ENCODE data around the gene ASXL1. TPM values are rescaled to one million over a fixed set of nuclear protein-coding genes. Genes with fewer than 3 reads are reported as not detected.

The ASXL1 gene
- total RNA-seq, 2 donors from 2014 or later = 74.5 to 135 TPM

GRCh38 chr20:32439132-32439829, 81.2 kb downstream of the ASXL1 start:
- H3K4me1 ChIP-seq (ENCODE audit: control insufficient read depth in 1 of 2, low read depth in 2 of 2) = no peaks in the 10 kb centered on the region
- no peak for DNase-seq (ENCODE audit: low spot score)
- no peak for TF ChIP-seq CTCF (IDR thresholded peaks at IDR 0.05)
- H3K27ac ChIP-seq = no peak overlapping the region
- H3K9me3 ChIP-seq = no peaks in the 10 kb centered on the region
- peaks cover 30% of the 10 kb centered on the region for H3K36me3 ChIP-seq
- no peaks in the 10 kb centered on the region for H3K27me3 ChIP-seq (replicated peaks; ENCODE audit: insufficient read depth)
- no peak overlapping the region for H3K4me3 ChIP-seq
- no peak for ATAC-seq (ENCODE audit: insufficient number of reproducible peaks, low FRiP score, low read depth)

GRCh38 chr20:32440069-32440757, 82.1 kb downstream of the ASXL1 start:
- Histone ChIP-seq H3K4me1 (ENCODE audit: control insufficient read depth in 1 of 2, low read depth in 2 of 2) (no peaks in the 10 kb centered on the region), H3K27ac (no peak overlapping the region), H3K36me3 (peaks cover 21% of the 10 kb centered on the region), H3K27me3 (replicated peaks; ENCODE audit: insufficient read depth) (no peaks in the 10 kb centered on the region), H3K9me3 (no peaks in the 10 kb centered on the region), H3K4me3 (no peak overlapping the region)
- DNase-seq (ENCODE audit: low spot score) (no peak), ATAC-seq (ENCODE audit: insufficient number of reproducible peaks, low FRiP score, low read depth) (no peak)
- TF ChIP-seq CTCF (IDR thresholded peaks at IDR 0.05) = no peak

- TF ChIP-seq CTCF (IDR thresholded peaks at IDR 0.05) = no peak
- Histone ChIP-seq H3K9me3 (no peaks in the 10 kb centered on the region), H3K36me3 (peaks cover 16% of the 10 kb centered on the region), H3K27me3 (replicated peaks; ENCODE audit: insufficient read depth) (no peaks in the 10 kb centered on the region), H3K4me3 (no peak overlapping the region), H3K4me1 (ENCODE audit: control insufficient read depth in 1 of 2, low read depth in 2 of 2) (no peaks in the 10 kb centered on the region), H3K27ac (no peak overlapping the region)
- DNase-seq (ENCODE audit: low spot score) (no peak), ATAC-seq (ENCODE audit: insufficient number of reproducible peaks, low FRiP score, low read depth) (no peak)
These were observed 82.6 kb downstream of the ASXL1 start for GRCh38 chr20:32440758-32441078.

GRCh38 chr20:32441638-32442037, 83.5 kb downstream of the ASXL1 start:
- H3K27me3 ChIP-seq (replicated peaks; ENCODE audit: insufficient read depth) = no peaks in the 10 kb centered on the region
- no peaks in the 10 kb centered on the region for H3K9me3 ChIP-seq
- no peak overlapping the region for H3K4me3 ChIP-seq
- peaks cover 7% of the 10 kb centered on the region for H3K36me3 ChIP-seq
- no peak overlapping the region for H3K27ac ChIP-seq
- DNase-seq (ENCODE audit: low spot score) = no peak
- no peak for TF ChIP-seq CTCF (IDR thresholded peaks at IDR 0.05)
- no peak for ATAC-seq (ENCODE audit: insufficient number of reproducible peaks, low FRiP score, low read depth)
- no peaks in the 10 kb centered on the region for H3K4me1 ChIP-seq (ENCODE audit: control insufficient read depth in 1 of 2, low read depth in 2 of 2)

GRCh38 chr20:32442630-32443373, 84.7 kb downstream of the ASXL1 start:
- Histone ChIP-seq H3K4me1 (ENCODE audit: control insufficient read depth in 1 of 2, low read depth in 2 of 2) (no peaks in the 10 kb centered on the region), H3K27ac (no peak overlapping the region), H3K4me3 (no peak overlapping the region), H3K9me3 (no peaks in the 10 kb centered on the region), H3K36me3 (peaks cover 4% of the 10 kb centered on the region), H3K27me3 (replicated peaks; ENCODE audit: insufficient read depth) (no peaks in the 10 kb centered on the region)
- DNase-seq (ENCODE audit: low spot score) (no peak), ATAC-seq (ENCODE audit: insufficient number of reproducible peaks, low FRiP score, low read depth) (no peak)
- no peak for TF ChIP-seq CTCF (IDR thresholded peaks at IDR 0.05)
